GM12801 (cell line): ENCODE data around the gene PSMB7.

Source experiments
- TF ChIP-seq, protein P1 (sequence below): IDR thresholded peaks from one replicate; pipeline ENCODE4 v1.5.1; 2011; ENCODE audit warnings: control low read depth; ENCODE audit not compliant: insufficient read length; ENCODE audit errors: extremely low read depth

PSMB7 gene

DNA sequence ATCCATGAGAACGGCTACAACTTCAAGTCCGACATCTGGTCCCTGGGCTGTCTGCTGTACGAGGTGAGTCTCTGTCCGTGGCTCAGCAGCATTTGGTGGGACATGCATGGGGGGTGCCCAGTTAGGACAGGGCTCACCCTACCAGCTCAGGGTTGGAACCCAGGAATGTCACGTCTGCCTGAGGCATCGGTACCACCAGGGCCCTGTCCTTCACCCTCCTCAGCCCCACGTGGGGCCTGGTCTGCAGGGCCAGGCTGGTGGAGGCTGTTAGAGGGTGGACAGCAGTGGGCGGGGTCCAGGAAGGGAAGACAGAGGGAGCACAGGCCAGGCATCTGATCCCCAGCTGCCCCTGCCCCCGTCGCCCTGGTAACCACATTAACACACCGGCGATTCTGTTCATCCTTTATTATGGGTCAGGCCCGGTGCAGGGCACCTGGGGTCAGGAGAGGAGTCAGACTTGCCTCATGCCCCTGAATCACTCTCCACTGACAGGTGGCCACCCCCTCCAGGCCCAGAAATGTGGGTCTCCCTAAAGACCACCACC lies 75.6 kb downstream of the PSMB7 start:
- TF ChIP-seq, protein P1, sequence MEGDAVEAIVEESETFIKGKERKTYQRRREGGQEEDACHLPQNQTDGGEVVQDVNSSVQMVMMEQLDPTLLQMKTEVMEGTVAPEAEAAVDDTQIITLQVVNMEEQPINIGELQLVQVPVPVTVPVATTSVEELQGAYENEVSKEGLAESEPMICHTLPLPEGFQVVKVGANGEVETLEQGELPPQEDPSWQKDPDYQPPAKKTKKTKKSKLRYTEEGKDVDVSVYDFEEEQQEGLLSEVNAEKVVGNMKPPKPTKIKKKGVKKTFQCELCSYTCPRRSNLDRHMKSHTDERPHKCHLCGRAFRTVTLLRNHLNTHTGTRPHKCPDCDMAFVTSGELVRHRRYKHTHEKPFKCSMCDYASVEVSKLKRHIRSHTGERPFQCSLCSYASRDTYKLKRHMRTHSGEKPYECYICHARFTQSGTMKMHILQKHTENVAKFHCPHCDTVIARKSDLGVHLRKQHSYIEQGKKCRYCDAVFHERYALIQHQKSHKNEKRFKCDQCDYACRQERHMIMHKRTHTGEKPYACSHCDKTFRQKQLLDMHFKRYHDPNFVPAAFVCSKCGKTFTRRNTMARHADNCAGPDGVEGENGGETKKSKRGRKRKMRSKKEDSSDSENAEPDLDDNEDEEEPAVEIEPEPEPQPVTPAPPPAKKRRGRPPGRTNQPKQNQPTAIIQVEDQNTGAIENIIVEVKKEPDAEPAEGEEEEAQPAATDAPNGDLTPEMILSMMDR = no peak

DNA sequence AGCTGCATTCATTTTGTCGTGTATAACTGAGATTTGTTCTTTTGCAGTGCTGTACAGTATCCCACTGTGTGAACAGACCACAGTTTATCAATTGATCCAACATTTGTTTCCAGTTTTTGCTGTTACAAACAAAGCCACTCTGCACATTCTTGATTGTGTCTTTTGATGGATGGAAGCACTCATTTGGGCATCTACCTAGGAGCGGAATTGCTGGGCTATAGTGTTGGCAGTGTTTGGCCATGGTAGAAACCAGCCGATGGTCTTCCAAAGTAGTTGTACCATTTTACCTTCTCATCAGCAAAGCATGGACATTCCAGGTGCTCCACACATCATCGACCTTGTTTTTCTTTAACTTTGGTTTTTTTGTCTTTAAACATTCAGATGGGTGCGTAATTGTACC lies 77.7 kb downstream of the PSMB7 start:
- TF ChIP-seq, protein P1 = no peak

GRCh38 chr9:124335320-124335707 lies 79.9 kb downstream of the PSMB7 start:
- TF ChIP-seq, protein P1 = no peak

GRCh38 chr9:124334568-124335319 lies 80.5 kb downstream of the PSMB7 start:
- TF ChIP-seq, protein P1 = no peak

DNA sequence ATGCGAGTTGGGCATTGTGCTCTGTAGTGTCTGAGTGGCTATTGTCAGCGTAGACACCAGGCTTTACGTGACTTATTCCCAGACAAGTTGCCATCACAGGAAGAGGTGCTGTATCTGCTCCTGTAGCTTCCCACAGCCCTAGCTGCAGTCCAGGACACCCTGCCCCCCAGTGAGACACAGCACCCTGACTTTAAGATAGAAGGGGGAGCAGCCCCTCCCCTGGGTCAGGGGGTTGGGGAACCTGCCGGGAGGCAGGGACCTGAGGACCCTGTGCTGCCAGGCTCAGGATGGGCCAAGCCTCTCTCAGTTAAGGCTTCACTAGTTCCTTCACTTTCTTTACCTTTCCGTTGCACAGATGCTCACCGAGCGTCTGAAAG lies 82.1 kb downstream of the PSMB7 start:
- TF ChIP-seq, protein P1 = no peak

- TF ChIP-seq, protein P1 = no peak
Observed at GRCh38 chr9:124332361-124333202, 82.7 kb downstream of the PSMB7 start.

GRCh38 chr9:124331580-124331979 lies 83.7 kb downstream of the PSMB7 start:
- TF ChIP-seq, protein P1 = no peak
